Kidney epithelial cell (primary cell): ENCODE measurements around the gene ZNF784. TPM values are rescaled to one million over a fixed set of nuclear protein-coding genes. Genes with fewer than 3 reads are reported as not detected.

Experiments
- DNase-seq: peaks from one replicate; pipeline ENCODE4 v3.0.0-alpha.2; 2010; ENCODE audit warnings: low read depth
- H3K27me3 ChIP-seq: 2 replicates; pipeline ENCODE4 v1.6.0; 2011; ENCODE audit warnings: low read length; ENCODE audit not compliant: control insufficient read depth, insufficient read depth
- H3K36me3 ChIP-seq: 2 replicates; pipeline ENCODE4 v1.5.1; 2011; ENCODE audit warnings: low read length; ENCODE audit not compliant: control insufficient read depth, insufficient read depth
- H3K4me3 ChIP-seq: 2 replicates; pipeline ENCODE4 v1.5.1; 2011; ENCODE audit warnings: low read depth, mild to moderate bottlenecking, control low read depth, low read length
- CTCF ChIP-seq: IDR thresholded peaks from 2 replicates; pipeline ENCODE4 v1.5.1; 2011; ENCODE audit warnings: mild to moderate bottlenecking, moderate library complexity, low read length, control low read depth, inconsistent platforms; ENCODE audit not compliant: insufficient read depth, poor library complexity, severe bottlenecking
- total RNA-seq: library from RNA; depleted of rRNA; stranded (reverse); fragments of >200 nt; gene quantifications from 2 replicates; pipeline ENCODE4 v1.2.3, GENCODE V29; 2015

ZNF784 gene
- total RNA-seq, 1 donor from 2014 or later: 3.6 TPM

- no peaks in the 10 kb centered on the region for H3K36me3 ChIP-seq
- DNase-seq: no peak
- no peak overlapping the region for H3K4me3 ChIP-seq
- no peaks in the 10 kb centered on the region for H3K27me3 ChIP-seq
- TF ChIP-seq CTCF: no peak
Observed at GRCh38 chr19:55603115-55603514, 21.3 kb downstream of the ZNF784 start.

GRCh38 chr19:55602104-55603001, 22.0 kb downstream of the ZNF784 start:
- no peak overlapping the region for H3K4me3 ChIP-seq
- H3K36me3 ChIP-seq: no peaks in the 10 kb centered on the region
- DNase-seq: no peak
- TF ChIP-seq CTCF: no peak
- H3K27me3 ChIP-seq: no peaks in the 10 kb centered on the region

GRCh38 chr19:55601084-55601483, 23.3 kb downstream of the ZNF784 start:
- DNase-seq: no peak
- no peak for TF ChIP-seq CTCF
- H3K4me3 ChIP-seq: peak overlapping the region; percentile 91
- H3K27me3 ChIP-seq: no peaks in the 10 kb centered on the region
- H3K36me3 ChIP-seq: no peaks in the 10 kb centered on the region

- no peak for TF ChIP-seq CTCF
- Histone ChIP-seq H3K36me3 (no peaks in the 10 kb centered on the region), H3K4me3 (peak overlapping the region; percentile 91), H3K27me3 (no peaks in the 10 kb centered on the region)
- no peak for DNase-seq
Observed at GRCh38 chr19:55600662-55601028, 23.7 kb downstream of the ZNF784 start.

- TF ChIP-seq CTCF: no peak
- H3K27me3 ChIP-seq: no peaks in the 10 kb centered on the region
- no peak for DNase-seq
- H3K4me3 ChIP-seq: peak within 1 kb of the TSS; percentile 91
- H3K36me3 ChIP-seq: no peaks in the 10 kb centered on the region
Observed at GRCh38 chr19:55599842-55600661, 24.3 kb downstream of the ZNF784 start, which contains the start of gene ZNF524. TSS of gene ZNF524 (plus strand) at chr19:55600288. CDS start at chr19:55602113, 1,825 bp downstream.
